ENCODE results near the gene CRABP2. TPM values are rescaled to one million over a fixed set of nuclear protein-coding genes. Genes with fewer than 3 reads are reported as not detected.

CRABP2 gene
- total and polyA plus RNA-seq, 2 of the 4 experiments (the other 2 are of a cell fraction): 6.3 to 15.7 TPM

- H2AK9ac ChIP-seq (replicated peaks; ENCODE audit: low read depth, low read length, poor library complexity): no peak overlapping the region
- no peak overlapping the region for H3K9ac ChIP-seq (ENCODE audit: low read depth, low read length)
- H2AK5ac ChIP-seq (ENCODE audit: low read depth, low read length): no peak overlapping the region
- no peak overlapping the region for H3K23ac ChIP-seq (ENCODE audit: low read depth, low read length)
- H2BK15ac ChIP-seq (ENCODE audit: low read depth, low read length): no peak overlapping the region
- H3K79me1 ChIP-seq (ENCODE audit: low read depth in 1 of 2, low read length in 2 of 2): peaks cover 0 to 8% of the 10 kb centered on the region in 2 experiments; a peak in 2 of 4 replicates
- H3K36me3 ChIP-seq (ENCODE audit: control insufficient read depth, insufficient read depth, low read length): no peaks in the 10 kb centered on the region
- WGBS, 2 experiments (ENCODE audit: extremely low coverage in 2 of 2, insufficient read length in 1 of 2): no CpG with 5 or more reads among the region's 9 CpGs
- H4K5ac ChIP-seq (ENCODE audit: low read depth, low read length): no peak overlapping the region
- no peaks in the 10 kb centered on the region for H3K9me3 ChIP-seq (ENCODE audit: control insufficient read depth, insufficient read depth, low read length)
- no peak for TF ChIP-seq USF2 (IDR thresholded peaks at IDR 0.05; ENCODE audit: low read depth, low read length)
- TF ChIP-seq ELK1 (IDR thresholded peaks at IDR 0.05; ENCODE audit: borderline replicate concordance, low read depth, low read length): no peak
- no peak for TF ChIP-seq RFX5 (IDR thresholded peaks at IDR 0.05; ENCODE audit: low read depth, low read length)
- no peak for TF ChIP-seq SMC3 (IDR thresholded peaks at IDR 0.05; ENCODE audit: low read depth, low read length)
- TF ChIP-seq MXI1 (IDR thresholded peaks at IDR 0.05; ENCODE audit: borderline replicate concordance, low read depth, low read length): no peak
- TF ChIP-seq FOS (IDR thresholded peaks at IDR 0.05; ENCODE audit: low read depth, low read length): no peak
- no peak for TF ChIP-seq CHD1 (IDR thresholded peaks at IDR 0.05; ENCODE audit: low read depth, low read length)
- no peak for TF ChIP-seq MAFK (IDR thresholded peaks at IDR 0.05; ENCODE audit: low read depth, low read length)
- no peak for TF ChIP-seq CTCF (conservative IDR thresholded peaks at IDR 0.05; ENCODE audit: low read depth, low read length)
- no peak for TF ChIP-seq RCOR1 (IDR thresholded peaks at IDR 0.05; ENCODE audit: insufficient replicate concordance, low read length)
- no peak for TF ChIP-seq MAZ (IDR thresholded peaks at IDR 0.05; ENCODE audit: borderline replicate concordance, low read depth, low read length)
- no peak overlapping the region for H3K27ac ChIP-seq (ENCODE audit: insufficient read depth, low read length)
- H2BK5ac ChIP-seq (ENCODE audit: low read depth, low read length, poor library complexity, severe bottlenecking): no peak overlapping the region
- H4K8ac ChIP-seq (ENCODE audit: low read depth in 2 of 2, low read length in 2 of 2): no peak overlapping the region
- POLR2A ChIA-PET (ENCODE audit: unreplicated experiment): no interaction called here
- in situ Hi-C loops (cut with MboI; ENCODE audit: low sequenced_read_pairs) (loop anchor here (5.0 kb wide), 1 partner anchor 34 kb away; no protein-coding TSS in a partner anchor), intact Hi-C loops (cut with micrococcal nuclease) (loop anchor here (2.0 kb wide), 1 partner anchor 71 kb away; no protein-coding TSS in a partner anchor), dilution Hi-C loops (cut with HindIII; ENCODE audit: low sequenced_read_pairs, unreplicated experiment) (no loop called here)
- H2BK120ac ChIP-seq (ENCODE audit: low read depth, low read length): no peak overlapping the region
- no peak overlapping the region for H3K56ac ChIP-seq (ENCODE audit: extremely low read depth, insufficient read depth, low read length)
- CTCF ChIA-PET: interaction anchor here (0.8 kb wide), 1 partner anchor 32 kb away, joined by 4 read pairs; no protein-coding TSS in a partner anchor
- H3K4ac ChIP-seq (ENCODE audit: low read depth, low read length): no peak overlapping the region
- H3K27me3 ChIP-seq (ENCODE audit: control insufficient read depth, insufficient read depth, low read length): peaks cover 43% of the 10 kb centered on the region
- H3K14ac ChIP-seq (replicated peaks; ENCODE audit: low read depth, low read length): no peak overlapping the region
- no peak overlapping the region for H2BK20ac ChIP-seq (ENCODE audit: low read depth, low read length)
- peaks cover 13% of the 10 kb centered on the region for H3K4me1 ChIP-seq (ENCODE audit: control insufficient read depth, insufficient read depth, low read length)
- H4K20me1 ChIP-seq (ENCODE audit: insufficient read depth, low read length): 0 out of 2 replicates have a peak, but pooled peaks cover 8% of the 10 kb centered on the region
- no peak overlapping the region for H3K4me3 ChIP-seq (ENCODE audit: insufficient read depth, low read depth, low read length)
- no peak for ATAC-seq (ENCODE audit: low read depth)
- no TSS peak for BruUV-seq (replicated peaks)
- no peak overlapping the region for H3K4me2 ChIP-seq (ENCODE audit: low read depth, low read length)
- H3K18ac ChIP-seq (ENCODE audit: low read depth, low read length): no peak overlapping the region
- peaks cover 4% of the 10 kb centered on the region for H3K9me1 ChIP-seq (ENCODE audit: insufficient read depth, low read length)
- no peak overlapping the region for H2AFZ ChIP-seq (replicated peaks; ENCODE audit: low read length, poor library complexity)
- DNase-seq: no peak
- no peak overlapping the region for H4K91ac ChIP-seq (ENCODE audit: insufficient read depth, low read depth, low read length)
Measured at GRCh38 chr1:156655904-156656516, 49.4 kb downstream of the CRABP2 start.
